ENCODE data around the gene CDC42SE2. TPM values are rescaled to one million over a fixed set of nuclear protein-coding genes. Genes with fewer than 3 reads are reported as not detected.

CDC42SE2 gene
- total RNA-seq, 1 experiment from 2014 or later = 22.5 TPM

DNA sequence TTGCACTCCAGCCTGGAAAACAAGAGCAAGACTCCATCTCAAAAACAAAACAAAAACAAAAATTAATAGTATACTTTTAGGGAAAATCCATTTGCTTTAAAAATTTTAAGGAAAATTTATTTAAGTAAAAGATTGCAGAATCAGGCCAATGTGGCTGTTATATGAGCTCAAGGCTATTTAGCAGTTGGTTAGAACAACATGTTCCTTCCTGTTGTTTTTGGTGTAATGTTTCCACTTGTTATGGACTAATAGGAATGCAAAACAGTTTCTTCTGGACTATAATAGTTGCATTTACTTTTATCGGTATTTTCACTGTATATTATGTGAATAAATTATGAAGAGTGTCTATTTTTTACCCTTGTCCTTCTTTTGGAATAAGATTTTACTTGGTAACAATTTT is 3.0 kb upstream of the CDC42SE2 start:
- peaks cover 21% of the 10 kb centered on the region for H3K4me1 Mint-ChIP-seq
- POLR2A ChIA-PET = interaction anchor here (0.7 kb wide), 1 partner anchor 834 kb away, joined by 5 read pairs; no protein-coding TSS in a partner anchor
- H3K36me3 Mint-ChIP-seq = no peaks in the 10 kb centered on the region
- H3K27me3 Mint-ChIP-seq (ENCODE audit: low read depth) = no peaks in the 10 kb centered on the region
- DNase-seq (ENCODE audit: low spot score) = no peak
- CTCF ChIA-PET = no interaction called here
- ATAC-seq = no peak
- TF ChIP-seq, protein P1, sequence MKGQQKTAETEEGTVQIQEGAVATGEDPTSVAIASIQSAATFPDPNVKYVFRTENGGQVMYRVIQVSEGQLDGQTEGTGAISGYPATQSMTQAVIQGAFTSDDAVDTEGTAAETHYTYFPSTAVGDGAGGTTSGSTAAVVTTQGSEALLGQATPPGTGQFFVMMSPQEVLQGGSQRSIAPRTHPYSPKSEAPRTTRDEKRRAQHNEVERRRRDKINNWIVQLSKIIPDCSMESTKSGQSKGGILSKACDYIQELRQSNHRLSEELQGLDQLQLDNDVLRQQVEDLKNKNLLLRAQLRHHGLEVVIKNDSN (CRISPR knock-in tag; IDR thresholded peaks at IDR 0.05) = no peak
- TF ChIP-seq TEAD4 (CRISPR knock-in tag; IDR thresholded peaks at IDR 0.05) = no peak
- no peak for TF ChIP-seq ZNF263 (CRISPR knock-in tag; IDR thresholded peaks at IDR 0.05; ENCODE audit: low read depth)
- TF ChIP-seq, protein P2, sequence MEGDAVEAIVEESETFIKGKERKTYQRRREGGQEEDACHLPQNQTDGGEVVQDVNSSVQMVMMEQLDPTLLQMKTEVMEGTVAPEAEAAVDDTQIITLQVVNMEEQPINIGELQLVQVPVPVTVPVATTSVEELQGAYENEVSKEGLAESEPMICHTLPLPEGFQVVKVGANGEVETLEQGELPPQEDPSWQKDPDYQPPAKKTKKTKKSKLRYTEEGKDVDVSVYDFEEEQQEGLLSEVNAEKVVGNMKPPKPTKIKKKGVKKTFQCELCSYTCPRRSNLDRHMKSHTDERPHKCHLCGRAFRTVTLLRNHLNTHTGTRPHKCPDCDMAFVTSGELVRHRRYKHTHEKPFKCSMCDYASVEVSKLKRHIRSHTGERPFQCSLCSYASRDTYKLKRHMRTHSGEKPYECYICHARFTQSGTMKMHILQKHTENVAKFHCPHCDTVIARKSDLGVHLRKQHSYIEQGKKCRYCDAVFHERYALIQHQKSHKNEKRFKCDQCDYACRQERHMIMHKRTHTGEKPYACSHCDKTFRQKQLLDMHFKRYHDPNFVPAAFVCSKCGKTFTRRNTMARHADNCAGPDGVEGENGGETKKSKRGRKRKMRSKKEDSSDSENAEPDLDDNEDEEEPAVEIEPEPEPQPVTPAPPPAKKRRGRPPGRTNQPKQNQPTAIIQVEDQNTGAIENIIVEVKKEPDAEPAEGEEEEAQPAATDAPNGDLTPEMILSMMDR (IDR thresholded peaks at IDR 0.05) = no peak
- TF ChIP-seq, protein P3, sequence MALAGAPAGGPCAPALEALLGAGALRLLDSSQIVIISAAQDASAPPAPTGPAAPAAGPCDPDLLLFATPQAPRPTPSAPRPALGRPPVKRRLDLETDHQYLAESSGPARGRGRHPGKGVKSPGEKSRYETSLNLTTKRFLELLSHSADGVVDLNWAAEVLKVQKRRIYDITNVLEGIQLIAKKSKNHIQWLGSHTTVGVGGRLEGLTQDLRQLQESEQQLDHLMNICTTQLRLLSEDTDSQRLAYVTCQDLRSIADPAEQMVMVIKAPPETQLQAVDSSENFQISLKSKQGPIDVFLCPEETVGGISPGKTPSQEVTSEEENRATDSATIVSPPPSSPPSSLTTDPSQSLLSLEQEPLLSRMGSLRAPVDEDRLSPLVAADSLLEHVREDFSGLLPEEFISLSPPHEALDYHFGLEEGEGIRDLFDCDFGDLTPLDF (CRISPR knock-in tag; IDR thresholded peaks at IDR 0.05) = no peak
- TF ChIP-seq ATF6 (CRISPR knock-in tag; IDR thresholded peaks at IDR 0.05) = no peak
- no peak for TF ChIP-seq ZBTB43 (CRISPR knock-in tag; IDR thresholded peaks at IDR 0.05)
- no peak for TF ChIP-seq ESRRA (CRISPR knock-in tag; IDR thresholded peaks at IDR 0.05; ENCODE audit: borderline replicate concordance)
- no peak for TF ChIP-seq RORB (CRISPR knock-in tag; IDR thresholded peaks at IDR 0.05)
- no peak overlapping the region for H3K4me3 Mint-ChIP-seq
- H3K27ac Mint-ChIP-seq = no peak overlapping the region
- no peaks in the 10 kb centered on the region for H3K9me3 Mint-ChIP-seq

DNA sequence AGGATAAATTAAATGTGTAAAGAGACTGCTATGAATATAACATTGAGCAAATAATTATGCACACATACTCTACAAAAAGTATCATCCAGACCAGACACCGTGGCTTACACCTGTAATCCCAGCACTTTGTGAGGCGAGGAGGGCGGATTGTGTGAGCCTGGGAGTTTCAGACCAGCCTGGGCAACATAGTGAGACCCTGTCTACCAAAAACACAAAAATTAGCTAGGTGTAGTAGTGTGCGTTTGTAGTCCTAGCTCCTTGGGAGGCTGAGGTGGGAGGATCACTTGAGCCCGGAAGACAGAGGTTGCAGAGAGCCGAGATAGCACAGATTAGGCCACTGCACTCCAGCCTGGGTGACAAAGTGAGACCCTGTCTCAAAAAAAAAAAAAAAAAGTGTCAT is 2.4 kb upstream of the CDC42SE2 start:
- Mint-ChIP-seq H3K4me1 (peaks cover 22% of the 10 kb centered on the region), H3K27me3 (ENCODE audit: low read depth) (no peaks in the 10 kb centered on the region), H3K9me3 (no peaks in the 10 kb centered on the region), H3K27ac (no peak overlapping the region), H3K4me3 (no peak overlapping the region), H3K36me3 (no peaks in the 10 kb centered on the region)
- ATAC-seq (no peak), DNase-seq (ENCODE audit: low spot score) (no peak)
- POLR2A ChIA-PET = interaction anchor here (0.7 kb wide), 1 partner anchor 835 kb away, joined by 5 read pairs; no protein-coding TSS in a partner anchor
- CTCF ChIA-PET = interaction anchor here (1.0 kb wide), 1 partner anchor 121 kb away, joined by 3 read pairs; no protein-coding TSS in a partner anchor
- TF ChIP-seq ZNF121 (CRISPR knock-in tag; IDR thresholded peaks at IDR 0.05) (peak; percentile 77), ZNF423 (CRISPR knock-in tag; IDR thresholded peaks at IDR 0.05) (no peak)

DNA sequence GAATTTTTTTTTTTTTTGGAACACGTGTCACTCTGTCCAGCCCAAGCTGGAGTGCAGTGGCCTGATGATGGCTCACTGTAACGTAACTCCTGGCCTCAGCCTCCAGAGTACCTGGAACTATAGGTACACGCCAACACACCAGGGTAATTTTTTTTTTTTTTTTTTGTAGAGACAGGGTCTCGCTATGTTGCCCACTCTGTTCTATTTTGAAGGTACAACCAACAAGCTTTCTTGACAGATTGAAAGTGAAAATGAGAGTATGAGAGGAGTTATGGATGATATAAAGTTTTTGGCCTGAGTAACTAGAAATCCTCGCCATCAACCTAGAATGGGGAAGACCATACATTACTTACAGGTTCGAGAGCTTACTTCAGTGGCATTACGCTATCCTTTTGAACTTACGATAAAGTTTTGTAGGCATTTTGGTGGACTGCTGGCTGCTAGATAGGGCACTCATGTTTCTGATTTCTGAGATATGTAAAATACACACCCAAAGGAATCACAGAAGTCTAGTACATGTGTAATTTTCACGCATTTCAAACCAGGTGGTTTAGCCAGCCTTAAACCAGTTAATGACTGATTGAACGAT is 806 bp upstream of the CDC42SE2 start:
- POLR2A ChIA-PET = interaction anchor here (0.5 to 1.9 kb wide), 3 partner anchors 13 to 49 kb away, joined by 3 to 5 read pairs (median 4); no protein-coding TSS in a partner anchor
- H3K27me3 Mint-ChIP-seq (ENCODE audit: low read depth) = no peaks in the 10 kb centered on the region
- DNase-seq (ENCODE audit: low spot score) = no peak

More for the DNA sequence above, 806 bp upstream of the CDC42SE2 start:
- no peak for ATAC-seq
- no peaks in the 10 kb centered on the region; the same call in 1 of the 2 replicates for H3K9me3 Mint-ChIP-seq
- peaks cover 18% of the 10 kb centered on the region for H3K4me1 Mint-ChIP-seq
- CTCF ChIA-PET = interaction anchor here (0.7 to 2.9 kb wide), 7 partner anchors 10 to 1359 kb away, joined by 3 to 13 read pairs (median 4); partner anchors contain the start of gene CHSY3
- no peaks in the 10 kb centered on the region for H3K36me3 Mint-ChIP-seq
- no peak overlapping the region for H3K27ac Mint-ChIP-seq
- peak overlapping the region; percentile 77 for H3K4me3 Mint-ChIP-seq
- TF ChIP-seq FOXP1 (CRISPR knock-in tag; IDR thresholded peaks at IDR 0.05; ENCODE audit: borderline replicate concordance) (no peak), ATF1 (CRISPR knock-in tag; IDR thresholded peaks at IDR 0.05) (no peak)
